Duodenal mucosa (tissue), 2 donors: ENCODE measurements around the gene ADD2.

Experiments
- H3K27ac ChIP-seq: one replicate; pipeline ENCODE4 v1.7.0; 2013; ENCODE audit warnings: low read depth, low read length
- H3K27me3 ChIP-seq, 2 donors: one replicate each; pipeline ENCODE4 v1.7.0; 2013; ENCODE audit warnings: low read length in 2 of 2, control low read depth in 1 of 2; ENCODE audit not compliant: insufficient read depth in 2 of 2, control insufficient read depth in 1 of 2
- H3K36me3 ChIP-seq, 2 donors: one replicate each; pipeline ENCODE4 v1.7.0; 2013; ENCODE audit warnings: low read length in 2 of 2, control low read depth in 1 of 2; ENCODE audit not compliant: insufficient read depth in 2 of 2, control insufficient read depth in 1 of 2
- H3K4me1 ChIP-seq, 2 donors: one replicate each; pipeline ENCODE4 v1.7.0; 2013; ENCODE audit warnings: low read length in 2 of 2, control low read depth in 1 of 2; ENCODE audit not compliant: insufficient read depth in 2 of 2, control insufficient read depth in 1 of 2
- H3K4me3 ChIP-seq, 2 donors: one replicate each; pipeline ENCODE4 v1.7.0; 2013; ENCODE audit warnings: low read length in 2 of 2, low read depth in 1 of 2
- H3K9ac ChIP-seq, 2 donors: one replicate each; pipeline ENCODE4 v1.7.0; 2013; ENCODE audit warnings: low read length in 2 of 2, low read depth in 1 of 2
- H3K9me3 ChIP-seq, 2 donors: one replicate each; pipeline ENCODE4 v1.7.0; 2013; ENCODE audit warnings: low read length in 2 of 2, control low read depth in 1 of 2; ENCODE audit not compliant: control insufficient read depth in 1 of 2

Gene ADD2

DNA sequence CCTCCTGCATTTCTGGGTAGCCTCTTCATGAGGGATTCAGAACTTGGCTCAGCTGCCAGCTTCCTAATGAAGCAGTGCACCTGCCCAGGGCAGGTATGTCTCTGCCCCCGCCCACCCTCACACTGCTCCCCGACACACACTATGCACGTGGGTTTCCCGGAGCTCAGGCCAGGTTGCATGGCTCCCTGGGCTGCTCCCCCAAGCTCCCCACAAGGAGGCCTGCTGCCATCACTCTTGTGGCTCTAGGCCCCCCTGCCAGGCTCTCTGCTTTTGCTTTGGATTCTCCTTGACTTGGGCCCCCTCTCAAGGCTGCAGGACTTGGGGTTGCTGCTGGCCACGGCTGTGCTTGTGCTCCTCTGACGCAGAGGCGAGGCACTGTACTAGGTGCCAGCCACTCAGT, 43.6 kb downstream of the ADD2 start:
- H3K27me3 ChIP-seq = peaks cover 0 to 4% of the 10 kb centered on the region in 2 donors
- H3K27ac ChIP-seq = no peak overlapping the region
- no peaks in the 10 kb centered on the region for H3K4me1 ChIP-seq
- no peaks in the 10 kb centered on the region for H3K36me3 ChIP-seq
- H3K4me3 ChIP-seq = no peak overlapping the region
- no peaks in the 10 kb centered on the region for H3K9me3 ChIP-seq
- no peak overlapping the region for H3K9ac ChIP-seq

GRCh38 chr2:70723286-70723885, 44.6 kb downstream of the ADD2 start:
- H3K4me1 ChIP-seq = no peaks in the 10 kb centered on the region
- no peak overlapping the region for H3K27ac ChIP-seq
- H3K27me3 ChIP-seq = peaks cover 0 to 4% of the 10 kb centered on the region in 2 donors
- H3K4me3 ChIP-seq = no peak overlapping the region
- H3K9me3 ChIP-seq = no peaks in the 10 kb centered on the region
- H3K36me3 ChIP-seq = no peaks in the 10 kb centered on the region
- no peak overlapping the region for H3K9ac ChIP-seq

DNA sequence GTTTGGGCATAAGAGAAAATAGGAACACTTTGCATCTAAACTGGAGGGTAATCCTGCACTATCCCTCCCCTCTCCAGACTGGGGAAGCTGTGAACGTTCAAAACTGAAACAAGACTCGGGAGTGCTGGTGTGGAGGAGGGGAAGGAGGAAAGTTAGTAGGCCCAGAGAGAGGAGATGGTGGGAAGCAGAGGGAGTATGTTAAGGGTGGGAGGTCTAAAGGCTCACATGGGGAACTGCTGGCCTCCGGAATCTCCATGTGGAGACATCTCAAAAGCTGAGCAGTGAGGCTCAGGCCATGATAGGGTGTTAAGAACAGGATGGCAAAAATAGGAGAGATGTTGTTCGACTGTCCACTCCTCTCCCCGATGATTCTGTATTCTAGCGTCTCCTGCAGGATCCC, 47.9 kb downstream of the ADD2 start:
- no peaks in the 10 kb centered on the region for H3K27me3 ChIP-seq
- H3K9ac ChIP-seq = no peak overlapping the region

DNA sequence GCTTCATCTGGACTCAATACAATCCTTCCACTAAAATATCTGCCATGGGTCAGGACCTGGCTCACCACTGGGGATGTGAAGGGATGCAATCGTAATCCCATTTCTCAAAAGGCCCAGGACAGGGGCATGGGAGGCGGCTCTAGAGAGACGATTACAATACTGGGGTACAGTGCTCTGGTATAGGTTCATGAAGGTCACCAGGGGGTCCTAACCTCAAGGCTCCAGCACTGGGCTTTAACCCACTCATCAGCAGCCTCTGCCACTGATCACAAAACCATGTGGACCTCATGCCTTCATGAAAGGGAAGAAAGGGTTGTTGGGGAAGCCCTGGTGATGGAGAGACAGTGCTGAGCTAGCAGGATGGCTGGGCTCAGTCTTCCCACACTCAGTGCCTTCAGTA, 48.8 kb downstream of the ADD2 start:
- Histone ChIP-seq H3K9ac (no peak overlapping the region), H3K4me1 (no peaks in the 10 kb centered on the region), H3K36me3 (no peaks in the 10 kb centered on the region), H3K27ac (no peak overlapping the region), H3K9me3 (no peaks in the 10 kb centered on the region), H3K4me3 (no peak overlapping the region), H3K27me3 (no peaks in the 10 kb centered on the region)

More for the DNA sequence above, 47.9 kb downstream of the ADD2 start:
- Histone ChIP-seq H3K27ac (no peak overlapping the region), H3K9me3 (no peaks in the 10 kb centered on the region), H3K4me1 (no peaks in the 10 kb centered on the region), H3K4me3 (no peak overlapping the region), H3K36me3 (no peaks in the 10 kb centered on the region)

DNA sequence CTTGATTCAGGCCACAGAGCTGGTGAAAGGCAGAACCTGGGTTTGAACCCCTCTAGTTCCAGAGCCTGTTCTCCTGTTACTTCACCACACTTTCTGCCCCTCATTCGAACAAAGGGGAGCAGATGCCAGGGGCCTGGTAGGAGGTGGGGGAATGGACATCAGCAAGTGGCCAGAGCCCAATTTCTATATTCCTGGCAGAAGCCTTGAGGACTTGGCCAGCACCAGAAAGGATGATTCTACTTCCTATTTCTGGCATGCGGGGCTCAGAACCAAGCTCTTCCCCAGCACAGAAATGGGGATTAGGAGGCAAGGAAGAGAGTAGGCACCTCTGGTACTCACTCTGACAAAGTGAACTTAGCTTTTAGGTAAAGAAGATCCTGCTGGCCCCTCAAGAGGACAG, 49.3 kb downstream of the ADD2 start:
- Histone ChIP-seq H3K27me3 (no peaks in the 10 kb centered on the region), H3K4me1 (no peaks in the 10 kb centered on the region), H3K9ac (no peak overlapping the region), H3K4me3 (no peak overlapping the region), H3K36me3 (no peaks in the 10 kb centered on the region), H3K9me3 (no peaks in the 10 kb centered on the region), H3K27ac (no peak overlapping the region)

- H3K9me3 ChIP-seq = no peaks in the 10 kb centered on the region
- no peaks in the 10 kb centered on the region for H3K4me1 ChIP-seq
- no peak overlapping the region for H3K9ac ChIP-seq
Observed at GRCh38 chr2:70718241-70718640, 49.8 kb downstream of the ADD2 start.

GRCh38 chr2:70717431-70718038, 50.5 kb downstream of the ADD2 start:
- Histone ChIP-seq H3K4me3 (no peak overlapping the region), H3K36me3 (no peaks in the 10 kb centered on the region), H3K27ac (no peak overlapping the region), H3K4me1 (no peaks in the 10 kb centered on the region), H3K9me3 (no peaks in the 10 kb centered on the region), H3K9ac (no peak overlapping the region), H3K27me3 (no peaks in the 10 kb centered on the region)

More at GRCh38 chr2:70718241-70718640, 49.8 kb downstream of the ADD2 start:
- Histone ChIP-seq H3K27ac (no peak overlapping the region), H3K4me3 (no peak overlapping the region), H3K36me3 (no peaks in the 10 kb centered on the region), H3K27me3 (no peaks in the 10 kb centered on the region)

DNA sequence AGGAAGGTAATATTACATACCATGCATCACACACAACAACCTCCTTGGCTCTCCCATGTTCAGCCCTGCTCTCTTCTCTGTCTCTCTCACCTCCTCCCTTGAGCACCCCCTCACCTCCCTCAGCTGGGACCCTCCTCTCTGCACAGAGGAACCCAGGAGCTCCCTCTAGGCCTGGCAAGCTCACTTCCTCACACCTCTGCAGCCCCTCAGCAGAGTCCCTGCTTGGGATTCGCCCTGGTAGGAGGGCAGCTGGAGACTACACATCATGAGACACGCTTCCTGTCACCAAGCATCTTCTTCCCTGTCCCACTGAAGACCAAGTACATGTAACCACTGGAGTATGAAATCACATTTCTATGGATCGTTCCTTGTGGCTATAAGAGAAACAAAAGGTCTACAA, 51.0 kb downstream of the ADD2 start:
- Histone ChIP-seq H3K9me3 (no peaks in the 10 kb centered on the region), H3K9ac (no peak overlapping the region)

DNA sequence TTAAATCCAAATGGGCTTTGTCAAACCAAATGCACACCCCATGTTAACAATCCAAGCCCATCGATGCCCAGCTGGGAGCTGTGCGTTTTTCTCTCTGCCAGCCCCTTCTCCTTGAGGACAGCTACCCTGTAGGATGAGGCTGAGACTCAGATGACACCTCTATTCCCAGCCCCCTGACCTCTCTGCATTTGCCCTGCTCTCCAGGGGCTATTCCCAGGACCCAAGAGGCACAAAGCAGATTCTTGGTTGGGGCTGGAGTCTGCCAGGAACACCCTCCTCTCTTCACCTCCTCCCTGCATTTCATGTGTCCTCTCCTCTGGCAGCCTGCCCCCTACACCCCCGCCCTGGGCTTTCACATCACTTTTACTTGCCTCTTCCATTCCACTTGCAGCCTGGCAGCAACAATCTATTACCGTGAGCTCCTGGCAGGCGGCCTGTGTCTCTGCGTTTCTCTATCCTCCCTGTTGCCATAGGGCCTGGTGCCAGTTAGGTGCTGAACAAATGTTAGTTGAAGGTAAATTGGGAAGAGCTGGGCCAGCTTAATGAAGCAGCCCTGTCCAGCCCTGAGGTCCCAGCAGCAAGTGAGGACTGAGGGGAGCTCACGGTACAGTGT, 51.8 kb downstream of the ADD2 start:
- H3K9ac ChIP-seq = no peak overlapping the region
- H3K9me3 ChIP-seq = no peaks in the 10 kb centered on the region
- H3K4me3 ChIP-seq = no peak overlapping the region
- H3K27me3 ChIP-seq = no peaks in the 10 kb centered on the region
- H3K4me1 ChIP-seq = no peaks in the 10 kb centered on the region
- H3K27ac ChIP-seq = no peak overlapping the region
- H3K36me3 ChIP-seq = no peaks in the 10 kb centered on the region

More for the DNA sequence above, 51.0 kb downstream of the ADD2 start:
- no peaks in the 10 kb centered on the region for H3K36me3 ChIP-seq
- H3K4me3 ChIP-seq = no peak overlapping the region
- H3K27ac ChIP-seq = no peak overlapping the region
- no peaks in the 10 kb centered on the region for H3K4me1 ChIP-seq
- H3K27me3 ChIP-seq = no peaks in the 10 kb centered on the region

DNA sequence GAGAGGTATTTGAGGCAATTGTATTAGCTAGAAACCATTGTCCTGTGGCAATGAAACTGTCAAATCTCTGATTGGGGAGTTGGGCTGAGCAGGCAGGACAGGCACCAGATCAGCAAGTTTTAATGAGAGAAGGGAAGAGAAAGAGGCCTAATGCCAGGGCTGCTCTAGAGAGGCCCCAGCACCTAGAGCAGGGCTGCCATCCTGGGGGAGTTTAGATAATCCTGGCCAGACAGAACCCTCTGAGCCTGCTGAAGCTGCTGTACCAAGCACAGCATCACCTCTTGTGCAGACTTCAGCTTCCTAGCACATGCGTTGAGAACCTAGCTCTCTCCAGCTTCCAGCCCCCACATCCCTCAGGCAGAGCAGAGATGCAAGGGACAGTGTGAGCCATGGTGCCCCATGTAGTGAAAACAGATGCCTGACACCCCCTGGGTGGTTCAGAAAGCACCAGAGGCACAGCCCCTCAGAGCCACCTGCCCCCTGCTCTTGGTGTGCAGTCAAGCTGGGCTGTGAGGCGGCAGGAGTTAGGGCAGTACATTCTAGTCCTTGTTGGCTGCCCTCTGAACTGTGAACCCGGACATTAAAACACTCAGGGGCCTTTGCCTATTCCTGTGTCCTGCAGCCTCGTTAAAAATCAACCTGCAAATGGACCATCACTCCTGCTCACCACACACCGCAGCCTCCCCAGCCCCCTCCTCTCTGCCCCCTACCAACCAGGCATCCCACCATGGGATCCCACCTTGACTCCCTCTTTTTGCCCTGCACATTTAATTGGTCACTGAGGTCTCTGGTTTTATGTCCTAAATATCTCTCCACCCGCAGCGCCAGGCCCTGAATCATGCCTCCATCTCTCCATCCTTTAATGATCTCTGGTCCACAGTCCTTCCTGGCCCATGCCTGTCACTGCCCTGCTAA, 52.7 kb downstream of the ADD2 start:
- no peak overlapping the region for H3K4me3 ChIP-seq
- H3K36me3 ChIP-seq = no peaks in the 10 kb centered on the region
- H3K4me1 ChIP-seq = no peaks in the 10 kb centered on the region
- no peaks in the 10 kb centered on the region for H3K9me3 ChIP-seq
- H3K27me3 ChIP-seq = no peaks in the 10 kb centered on the region
- H3K27ac ChIP-seq = no peak overlapping the region
- H3K9ac ChIP-seq = no peak overlapping the region
